ENCODE data around the gene TBX10.

TBX10 gene

GRCh38 chr11:67628710-67629385, 10.7 kb downstream of the TBX10 start:
- Histone ChIP-seq H2AFZ (ENCODE audit: low read length) (peak overlapping the region; percentile 99), H2AK5ac (ENCODE audit: low read depth, low read length) (peak overlapping the region; percentile 72), H3K14ac (ENCODE audit: low read length) (no peak overlapping the region), H2BK5ac (ENCODE audit: low read length) (peak overlapping the region; percentile 62), H3K18ac (ENCODE audit: low read length) (peak overlapping the region; percentile 32), H3K4me1 (ENCODE audit: control insufficient read depth in 2 of 2, insufficient read depth in 1 of 2, low read depth in 1 of 2, low read length in 2 of 2) (peaks cover 8 to 18% of the 10 kb centered on the region in 2 donors), H3K79me1 (ENCODE audit: low read depth, low read length) (no peaks in the 10 kb centered on the region), H3K9me3 (replicated peaks in 1 of 2; ENCODE audit: control insufficient read depth in 2 of 2, insufficient read depth in 1 of 2, low read depth in 1 of 2, low read length in 2 of 2) (no peaks in the 10 kb centered on the region), H3K23ac (ENCODE audit: low read depth, low read length, poor library complexity) (no peak overlapping the region), H4K91ac (ENCODE audit: low read depth, low read length, poor library complexity) (peak overlapping the region; percentile 76), H3K4me2 (ENCODE audit: insufficient read depth, low read length, poor library complexity, severe bottlenecking) (peak overlapping the region; percentile 91), H2BK15ac (ENCODE audit: low read length) (no peak overlapping the region), H3K27me3 (ENCODE audit: control insufficient read depth in 3 of 3, insufficient read depth in 3 of 3, low read depth in 1 of 3, low read length in 3 of 3) (no peaks in the 10 kb centered on the region), H3K4ac (ENCODE audit: low read length) (no peak overlapping the region), H2BK120ac (ENCODE audit: low read depth, low read length) (no peak overlapping the region), H3K36me3 (replicated peaks in 1 of 2; ENCODE audit: control insufficient read depth in 2 of 2, insufficient read depth in 2 of 2, low read length in 2 of 2) (peaks cover 5% of the 10 kb centered on the region in 2 donors), H2BK12ac (ENCODE audit: low read length) (peak overlapping the region; percentile 24), H4K8ac (ENCODE audit: low read depth, low read length) (no peak overlapping the region), H3K27ac (replicated peaks; ENCODE audit: low read length) (peak overlapping the region; percentile 11), H3K4me3 (ENCODE audit: low read length in 2 of 2) (peak overlapping the region in 1 of 2 donors; percentile 62), H3K9ac (ENCODE audit: low read depth, low read length, poor library complexity) (no peak overlapping the region)
- DNase-seq (ENCODE audit: low spot score) = no peak
- no CpG with 5 or more reads among the region's 25 CpGs for WGBS, 2 donors (ENCODE audit: extremely low coverage in 2 of 2, insufficient read length in 2 of 2, insufficient replicate concordance in 1 of 2)

- H3K36me3 ChIP-seq (replicated peaks in 1 of 2; ENCODE audit: control insufficient read depth in 2 of 2, insufficient read depth in 2 of 2, low read length in 2 of 2) = peaks cover 5% of the 10 kb centered on the region in 2 donors
- H4K91ac ChIP-seq (ENCODE audit: low read depth, low read length, poor library complexity) = no peak overlapping the region
- peak overlapping the region; percentile 32 for H3K18ac ChIP-seq (ENCODE audit: low read length)
- H3K14ac ChIP-seq (ENCODE audit: low read length) = no peak overlapping the region
- peak overlapping the region; percentile 62 for H2BK5ac ChIP-seq (ENCODE audit: low read length)
- WGBS, 2 donors (ENCODE audit: extremely low coverage in 2 of 2, insufficient read length in 2 of 2, insufficient replicate concordance in 1 of 2) = no CpG with 5 or more reads among the region's 15 CpGs
- peaks cover 8 to 18% of the 10 kb centered on the region in 2 donors for H3K4me1 ChIP-seq (ENCODE audit: control insufficient read depth in 2 of 2, insufficient read depth in 1 of 2, low read depth in 1 of 2, low read length in 2 of 2)
- no peak overlapping the region for H2BK120ac ChIP-seq (ENCODE audit: low read depth, low read length)
- H2AK5ac ChIP-seq (ENCODE audit: low read depth, low read length) = peak overlapping the region; percentile 78
- no peaks in the 10 kb centered on the region for H3K27me3 ChIP-seq (ENCODE audit: control insufficient read depth in 3 of 3, insufficient read depth in 3 of 3, low read depth in 1 of 3, low read length in 3 of 3)
- H4K8ac ChIP-seq (ENCODE audit: low read depth, low read length) = no peak overlapping the region
- no peak overlapping the region for H3K9ac ChIP-seq (ENCODE audit: low read depth, low read length, poor library complexity)
- H2AFZ ChIP-seq (ENCODE audit: low read length) = no peak overlapping the region
- peak overlapping the region; percentile 89 for H3K23ac ChIP-seq (ENCODE audit: low read depth, low read length, poor library complexity)
- peak overlapping the region; percentile 11 for H3K27ac ChIP-seq (replicated peaks; ENCODE audit: low read length)
- H3K9me3 ChIP-seq (replicated peaks in 1 of 2; ENCODE audit: control insufficient read depth in 2 of 2, insufficient read depth in 1 of 2, low read depth in 1 of 2, low read length in 2 of 2) = no peaks in the 10 kb centered on the region
- H3K79me1 ChIP-seq (ENCODE audit: low read depth, low read length) = no peaks in the 10 kb centered on the region
- DNase-seq (ENCODE audit: low spot score) = no peak
- no peak overlapping the region for H3K4me2 ChIP-seq (ENCODE audit: insufficient read depth, low read length, poor library complexity, severe bottlenecking)
- H2BK15ac ChIP-seq (ENCODE audit: low read length) = no peak overlapping the region
- H3K4ac ChIP-seq (ENCODE audit: low read length) = no peak overlapping the region
- H3K4me3 ChIP-seq (ENCODE audit: low read length in 2 of 2) = no peak overlapping the region
- peak overlapping the region; percentile 84 for H2BK12ac ChIP-seq (ENCODE audit: low read length)
Measured at GRCh38 chr11:67627812-67628624, 11.5 kb downstream of the TBX10 start.

DNA sequence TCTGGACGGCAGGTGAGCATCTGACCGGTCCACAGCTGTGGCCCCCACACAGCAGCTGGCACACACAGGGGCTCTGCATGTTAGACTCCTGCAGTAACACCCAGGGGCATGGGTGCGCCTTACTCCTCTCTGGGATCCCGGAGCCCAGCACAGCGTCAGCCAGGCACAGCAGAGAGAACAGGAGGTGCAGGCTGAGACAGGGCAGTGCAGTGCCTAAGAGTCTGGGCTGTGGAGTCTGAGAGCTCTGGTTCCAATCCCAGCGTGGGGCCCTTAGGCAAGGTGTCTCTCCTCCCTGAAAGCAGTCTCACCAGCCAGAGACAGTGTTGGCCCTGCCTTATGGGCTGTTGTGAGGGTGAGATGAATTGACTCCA, 12.1 kb downstream of the TBX10 start:
- no peak overlapping the region for H4K91ac ChIP-seq (ENCODE audit: low read depth, low read length, poor library complexity)
- no peak overlapping the region for H2BK120ac ChIP-seq (ENCODE audit: low read depth, low read length)
- peak overlapping the region; percentile 63 for H3K27ac ChIP-seq (replicated peaks; ENCODE audit: low read length)
- no peak for DNase-seq (ENCODE audit: low spot score)
- no peak overlapping the region for H3K9ac ChIP-seq (ENCODE audit: low read depth, low read length, poor library complexity)
- no peaks in the 10 kb centered on the region for H3K9me3 ChIP-seq (replicated peaks in 1 of 2; ENCODE audit: control insufficient read depth in 2 of 2, insufficient read depth in 1 of 2, low read depth in 1 of 2, low read length in 2 of 2)
- H3K36me3 ChIP-seq (replicated peaks in 1 of 2; ENCODE audit: control insufficient read depth in 2 of 2, insufficient read depth in 2 of 2, low read length in 2 of 2) = peaks cover 5% of the 10 kb centered on the region in 2 donors
- no peaks in the 10 kb centered on the region for H3K27me3 ChIP-seq (ENCODE audit: control insufficient read depth in 3 of 3, insufficient read depth in 3 of 3, low read depth in 1 of 3, low read length in 3 of 3)
- H3K4ac ChIP-seq (ENCODE audit: low read length) = no peak overlapping the region
- no peak overlapping the region for H4K8ac ChIP-seq (ENCODE audit: low read depth, low read length)
- no peak overlapping the region for H3K14ac ChIP-seq (ENCODE audit: low read length)
- H3K23ac ChIP-seq (ENCODE audit: low read depth, low read length, poor library complexity) = peak overlapping the region; percentile 89
- H3K18ac ChIP-seq (ENCODE audit: low read length) = peak overlapping the region; percentile 13
- no CpG with 5 or more reads among the region's 6 CpGs for WGBS, 2 donors (ENCODE audit: extremely low coverage in 2 of 2, insufficient read length in 2 of 2, insufficient replicate concordance in 1 of 2)
- peak overlapping the region; percentile 75 for H2AK5ac ChIP-seq (ENCODE audit: low read depth, low read length)
- no peak overlapping the region for H2AFZ ChIP-seq (ENCODE audit: low read length)
- H3K4me3 ChIP-seq (ENCODE audit: low read length in 2 of 2) = no peak overlapping the region
- H3K79me1 ChIP-seq (ENCODE audit: low read depth, low read length) = no peaks in the 10 kb centered on the region
- H2BK5ac ChIP-seq (ENCODE audit: low read length) = no peak overlapping the region
- H3K4me1 ChIP-seq (ENCODE audit: control insufficient read depth in 2 of 2, insufficient read depth in 1 of 2, low read depth in 1 of 2, low read length in 2 of 2) = peaks cover 8 to 16% of the 10 kb centered on the region in 2 donors
- peak overlapping the region; percentile 84 for H2BK12ac ChIP-seq (ENCODE audit: low read length)
- H3K4me2 ChIP-seq (ENCODE audit: insufficient read depth, low read length, poor library complexity, severe bottlenecking) = no peak overlapping the region
- H2BK15ac ChIP-seq (ENCODE audit: low read length) = no peak overlapping the region

- Histone ChIP-seq H3K18ac (ENCODE audit: low read length) (no peak overlapping the region), H3K23ac (ENCODE audit: low read depth, low read length, poor library complexity) (no peak overlapping the region), H4K8ac (ENCODE audit: low read depth, low read length) (no peak overlapping the region), H3K4me2 (ENCODE audit: insufficient read depth, low read length, poor library complexity, severe bottlenecking) (no peak overlapping the region), H2BK15ac (ENCODE audit: low read length) (no peak overlapping the region), H3K4me1 (ENCODE audit: control insufficient read depth in 2 of 2, insufficient read depth in 1 of 2, low read depth in 1 of 2, low read length in 2 of 2) (peaks cover 8 to 11% of the 10 kb centered on the region in 2 donors), H3K4me3 (ENCODE audit: low read length in 2 of 2) (no peak overlapping the region), H3K9ac (ENCODE audit: low read depth, low read length, poor library complexity) (peak overlapping the region; percentile 70), H3K9me3 (replicated peaks in 1 of 2; ENCODE audit: control insufficient read depth in 2 of 2, insufficient read depth in 1 of 2, low read depth in 1 of 2, low read length in 2 of 2) (no peaks in the 10 kb centered on the region), H4K91ac (ENCODE audit: low read depth, low read length, poor library complexity) (no peak overlapping the region), H2BK5ac (ENCODE audit: low read length) (no peak overlapping the region), H2BK120ac (ENCODE audit: low read depth, low read length) (no peak overlapping the region), H3K27ac (replicated peaks; ENCODE audit: low read length) (peak overlapping the region; percentile 63), H3K4ac (ENCODE audit: low read length) (no peak overlapping the region), H2AFZ (ENCODE audit: low read length) (no peak overlapping the region), H3K79me1 (ENCODE audit: low read depth, low read length) (no peaks in the 10 kb centered on the region), H2BK12ac (ENCODE audit: low read length) (no peak overlapping the region), H3K36me3 (replicated peaks in 1 of 2; ENCODE audit: control insufficient read depth in 2 of 2, insufficient read depth in 2 of 2, low read length in 2 of 2) (peaks cover 5% of the 10 kb centered on the region in 2 donors), H3K14ac (ENCODE audit: low read length) (no peak overlapping the region), H3K27me3 (ENCODE audit: control insufficient read depth in 3 of 3, insufficient read depth in 3 of 3, low read depth in 1 of 3, low read length in 3 of 3) (no peaks in the 10 kb centered on the region), H2AK5ac (ENCODE audit: low read depth, low read length) (no peak overlapping the region)
- no CpG with 5 or more reads among the region's 10 CpGs for WGBS, 2 donors (ENCODE audit: extremely low coverage in 2 of 2, insufficient read length in 2 of 2, insufficient replicate concordance in 1 of 2)
- no peak for DNase-seq (ENCODE audit: low spot score)
Measured at GRCh38 chr11:67626970-67627369, 12.6 kb downstream of the TBX10 start.

All from neuronal stem cell (in vitro differentiated cells).